NT2/D1 (cell line): ENCODE data around the gene PLXNA4.

Source experiments
- DNase-seq: peaks from one replicate; pipeline ENCODE4 v3.0.0-alpha.2; 2011; ENCODE audit warnings: low read depth, low spot score
- H3K27me3 ChIP-seq: 2 replicates; pipeline ENCODE4 v1.6.0; 2011; ENCODE audit warnings: mild to moderate bottlenecking; ENCODE audit not compliant: insufficient read length, insufficient read depth
- H3K36me3 ChIP-seq: 2 replicates; pipeline ENCODE4 v1.6.1; 2011; ENCODE audit warnings: mild to moderate bottlenecking, low read length, mixed read lengths; ENCODE audit not compliant: insufficient read depth, insufficient read length
- H3K4me1 ChIP-seq: 2 replicates; pipeline ENCODE4 v1.5.1; 2011; ENCODE audit not compliant: insufficient read depth, insufficient read length
- H3K4me3 ChIP-seq: 2 replicates; pipeline ENCODE4 v1.5.1; 2011; ENCODE audit warnings: low read depth; ENCODE audit not compliant: insufficient read length
- H3K9ac ChIP-seq: 2 replicates; pipeline ENCODE4 v1.6.0; 2011; ENCODE audit warnings: low read depth; ENCODE audit not compliant: insufficient read length
- H3K9me3 ChIP-seq: 2 replicates; pipeline ENCODE4 v1.5.1; 2011; ENCODE audit warnings: mild to moderate bottlenecking, low read length; ENCODE audit not compliant: insufficient read depth
- SUZ12 ChIP-seq: IDR thresholded peaks from 2 replicates; pipeline ENCODE4 v1.6.1; 2011; ENCODE audit not compliant: insufficient read length, insufficient read depth; ENCODE audit errors: extremely low read depth
- YY1 ChIP-seq: IDR thresholded peaks from 2 replicates; pipeline ENCODE4 v1.6.1; 2011; ENCODE audit not compliant: insufficient read length, insufficient read depth
- ZNF274 ChIP-seq: IDR thresholded peaks from 2 replicates; pipeline ENCODE4 v1.6.1; 2011; ENCODE audit warnings: mild to moderate bottlenecking, low read depth, low read length

The PLXNA4 gene

DNA sequence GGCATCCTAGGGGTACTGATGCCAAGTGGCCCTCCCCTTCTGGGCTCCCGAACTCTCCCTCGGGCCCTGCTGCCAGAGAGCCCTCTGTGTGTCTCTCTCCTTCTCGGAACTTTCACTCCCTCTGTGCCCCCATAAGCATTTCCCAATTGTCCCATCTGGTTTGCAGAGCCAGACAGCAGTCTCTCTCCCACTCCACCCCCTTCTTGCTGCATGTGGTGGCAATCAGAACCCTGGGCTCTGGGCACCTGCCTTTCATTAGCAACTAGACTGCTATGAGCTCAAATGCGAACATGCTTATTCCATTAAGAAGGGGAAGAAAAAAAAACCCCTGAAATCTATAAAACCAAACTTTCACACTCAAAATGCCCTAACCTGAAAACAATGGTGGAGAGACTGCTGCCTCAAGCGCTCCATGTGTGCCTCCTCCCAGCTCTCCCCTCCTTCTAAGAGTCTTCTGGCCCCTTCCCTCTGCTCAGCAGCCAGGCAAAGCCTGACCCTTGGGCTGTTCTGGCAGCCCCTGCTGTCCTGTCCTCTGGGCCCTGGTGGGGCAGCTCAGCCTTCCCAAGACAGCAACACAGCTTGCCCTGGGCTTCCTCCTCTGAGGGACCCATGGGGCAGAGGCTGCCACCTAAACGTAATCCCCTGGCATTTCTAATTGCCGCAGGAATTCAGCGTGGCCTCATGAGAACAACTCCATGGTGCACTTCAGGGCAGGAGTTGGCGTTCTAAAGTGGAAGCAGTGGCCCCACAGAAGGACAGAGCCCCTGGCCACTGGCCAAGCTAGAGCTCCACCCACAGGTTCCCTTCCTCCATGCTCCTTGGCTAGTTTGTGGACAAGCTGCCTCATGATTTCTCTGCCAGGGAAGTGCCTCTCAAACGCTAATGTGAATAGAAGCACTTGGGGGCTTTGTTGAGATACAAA, 415.4 kb downstream of the PLXNA4 start:
- Histone ChIP-seq H3K9ac (no peak overlapping the region), H3K27me3 (no peaks in the 10 kb centered on the region), H3K9me3 (no peaks in the 10 kb centered on the region), H3K4me1 (peaks cover 7% of the 10 kb centered on the region), H3K36me3 (no peaks in the 10 kb centered on the region), H3K4me3 (no peak overlapping the region)
- no peak for TF ChIP-seq SUZ12
- no peak for TF ChIP-seq YY1
- no peak for TF ChIP-seq ZNF274
- DNase-seq, result no peak

DNA sequence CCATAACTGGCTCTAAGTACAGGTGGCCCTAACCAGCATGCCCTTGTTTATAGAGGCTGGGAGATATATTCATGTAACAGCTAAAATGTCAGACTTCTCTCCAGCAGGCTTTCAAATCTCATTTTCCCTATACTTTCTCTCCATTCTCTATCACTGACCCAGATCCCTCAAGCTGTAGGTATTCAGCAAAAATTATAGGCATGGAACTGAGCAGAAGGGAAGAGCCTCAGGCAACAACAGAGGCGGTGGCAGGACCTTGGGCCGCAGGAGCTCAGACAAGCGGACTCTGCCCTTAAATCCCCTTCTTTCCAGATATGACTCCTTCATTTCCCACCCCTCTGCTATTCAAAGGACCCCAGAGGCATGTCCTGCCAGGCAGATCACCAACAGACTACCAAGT, 417.4 kb downstream of the PLXNA4 start:
- no peak for DNase-seq
- no peaks in the 10 kb centered on the region for H3K36me3 ChIP-seq

GRCh38 chr7:132158166-132158565, 418.1 kb downstream of the PLXNA4 start:
- H3K9me3 ChIP-seq, result no peaks in the 10 kb centered on the region
- H3K4me1 ChIP-seq, result peaks cover 11% of the 10 kb centered on the region
- no peak for DNase-seq
- no peak overlapping the region for H3K4me3 ChIP-seq
- H3K36me3 ChIP-seq, result no peaks in the 10 kb centered on the region
- no peaks in the 10 kb centered on the region for H3K27me3 ChIP-seq
- TF ChIP-seq ZNF274, result no peak
- no peak for TF ChIP-seq SUZ12
- no peak for TF ChIP-seq YY1
- no peak overlapping the region for H3K9ac ChIP-seq

More for the DNA sequence above, 417.4 kb downstream of the PLXNA4 start:
- TF ChIP-seq SUZ12, result no peak
- TF ChIP-seq ZNF274, result no peak
- no peak for TF ChIP-seq YY1
- H3K9ac ChIP-seq, result no peak overlapping the region
- H3K4me3 ChIP-seq, result no peak overlapping the region
- no peaks in the 10 kb centered on the region for H3K9me3 ChIP-seq
- peaks cover 11% of the 10 kb centered on the region for H3K4me1 ChIP-seq
- H3K27me3 ChIP-seq, result no peaks in the 10 kb centered on the region

DNA sequence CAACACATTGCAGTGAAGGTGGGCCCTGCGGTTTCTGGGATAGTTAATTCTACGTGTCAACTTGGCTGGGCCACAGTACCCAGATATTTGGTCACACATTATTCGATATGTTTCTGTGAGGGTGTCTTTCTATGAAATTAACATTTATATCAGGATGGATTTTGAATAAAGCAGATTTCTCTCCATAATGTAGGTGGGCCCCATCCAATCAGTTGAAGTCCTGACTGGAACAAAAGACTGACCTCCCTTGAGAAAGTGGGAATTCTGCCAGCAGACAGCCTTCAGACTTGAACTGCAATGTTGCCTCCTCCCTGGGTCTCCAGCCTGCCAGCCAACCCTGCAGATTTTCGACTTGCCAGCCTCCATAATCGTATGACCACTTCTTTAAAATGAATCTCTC, 420.6 kb downstream of the PLXNA4 start:
- H3K9ac ChIP-seq, result no peak overlapping the region
- DNase-seq, result no peak
- peaks cover 7% of the 10 kb centered on the region for H3K27me3 ChIP-seq
- H3K4me1 ChIP-seq, result peaks cover 9% of the 10 kb centered on the region
- no peak for TF ChIP-seq YY1
- no peaks in the 10 kb centered on the region for H3K36me3 ChIP-seq
- no peaks in the 10 kb centered on the region for H3K9me3 ChIP-seq
- H3K4me3 ChIP-seq, result no peak overlapping the region

DNA sequence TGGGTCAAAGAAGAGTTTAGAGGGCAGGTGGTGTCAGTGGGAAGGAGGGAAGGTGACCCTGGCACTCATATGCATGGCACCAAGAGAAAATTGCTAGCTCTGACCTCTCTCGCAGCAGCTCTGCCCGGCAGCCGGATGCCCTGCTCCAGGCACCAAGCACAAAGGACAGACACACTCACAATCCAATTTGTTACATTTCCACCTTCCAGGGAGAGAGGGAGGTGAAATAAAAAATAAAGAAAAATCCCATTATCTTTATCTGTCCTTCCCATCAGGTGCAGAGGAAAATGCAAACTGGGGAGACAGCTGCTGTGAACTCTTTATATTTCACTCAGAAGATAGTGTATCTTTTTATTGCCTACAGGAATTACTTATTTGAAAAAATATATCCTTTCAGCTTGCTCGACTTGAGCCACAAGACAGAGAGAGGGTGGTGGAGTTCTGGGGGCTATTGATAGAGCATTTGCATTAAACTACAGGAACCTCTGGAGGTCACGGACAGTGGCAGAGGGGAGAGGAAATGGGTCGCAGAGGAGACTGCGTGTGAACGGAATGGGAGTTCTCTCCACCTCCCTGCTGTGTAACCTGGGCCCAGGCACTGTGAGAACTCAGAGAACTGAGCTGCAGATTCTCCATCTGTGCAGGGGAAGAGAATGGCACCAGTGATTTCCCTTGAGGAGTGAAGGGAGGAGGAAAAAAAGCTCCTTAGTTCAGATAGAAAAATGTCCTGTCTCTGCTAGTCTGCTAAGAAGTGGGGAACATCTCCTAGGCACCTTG, 421.4 kb downstream of the PLXNA4 start:
- Histone ChIP-seq H3K36me3 (no peaks in the 10 kb centered on the region), H3K9me3 (no peaks in the 10 kb centered on the region), H3K4me3 (no peak overlapping the region), H3K27me3 (peaks cover 7% of the 10 kb centered on the region), H3K9ac (no peak overlapping the region), H3K4me1 (peaks cover 7% of the 10 kb centered on the region)
- DNase-seq, result no peak
- no peak for TF ChIP-seq YY1
- TF ChIP-seq ZNF274, result no peak
- no peak for TF ChIP-seq SUZ12

- Histone ChIP-seq H3K4me1 (peaks cover 7% of the 10 kb centered on the region), H3K9me3 (no peaks in the 10 kb centered on the region), H3K27me3 (peaks cover 7% of the 10 kb centered on the region), H3K9ac (no peak overlapping the region), H3K4me3 (no peak overlapping the region), H3K36me3 (no peaks in the 10 kb centered on the region)
- DNase-seq, result no peak
- TF ChIP-seq SUZ12, result no peak
- TF ChIP-seq ZNF274, result no peak
- TF ChIP-seq YY1, result no peak
These were observed 422.0 kb downstream of the PLXNA4 start for GRCh38 chr7:132154248-132154647.
